Measurements from ENCODE around the gene SLC28A1.

The SLC28A1 gene

DNA sequence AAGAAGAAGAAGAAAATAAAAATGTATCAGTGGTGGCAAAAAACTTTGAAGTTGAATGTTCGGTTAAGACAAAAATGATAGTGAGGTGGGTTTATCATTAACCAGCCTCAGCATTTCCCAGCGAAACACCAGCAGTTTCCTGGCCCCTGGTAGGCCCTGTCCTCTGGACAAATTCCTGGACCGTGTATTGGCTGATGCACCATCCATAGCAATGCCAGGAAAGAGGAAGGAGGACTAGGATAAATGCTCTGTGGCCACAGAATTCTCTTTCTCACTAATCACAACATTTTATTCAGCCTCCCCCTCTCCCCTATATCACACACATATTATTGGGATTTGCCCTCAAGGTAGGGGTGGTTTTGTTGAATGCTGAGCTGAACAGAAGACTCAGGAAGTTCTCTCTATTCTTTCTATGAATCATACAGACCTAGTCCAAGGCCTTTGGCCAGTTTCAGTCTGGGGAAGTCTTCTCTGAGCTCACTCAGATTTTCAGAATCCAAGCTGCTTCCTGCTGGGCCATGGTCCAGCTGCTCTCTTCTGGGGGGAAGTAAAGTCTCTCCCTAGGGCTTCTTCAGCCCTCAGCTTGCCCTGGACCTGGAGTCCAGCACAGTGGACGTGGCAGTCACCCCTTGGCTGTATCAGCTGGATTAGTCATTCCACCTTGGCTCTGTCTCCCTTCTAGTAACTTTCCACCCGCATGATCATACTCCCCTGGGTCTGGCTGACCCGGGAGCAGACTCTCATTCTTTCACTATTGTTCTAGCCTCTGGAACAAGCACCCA lies 27.6 kb downstream of the SLC28A1 start:
- TF ChIP-seq, protein P1, sequence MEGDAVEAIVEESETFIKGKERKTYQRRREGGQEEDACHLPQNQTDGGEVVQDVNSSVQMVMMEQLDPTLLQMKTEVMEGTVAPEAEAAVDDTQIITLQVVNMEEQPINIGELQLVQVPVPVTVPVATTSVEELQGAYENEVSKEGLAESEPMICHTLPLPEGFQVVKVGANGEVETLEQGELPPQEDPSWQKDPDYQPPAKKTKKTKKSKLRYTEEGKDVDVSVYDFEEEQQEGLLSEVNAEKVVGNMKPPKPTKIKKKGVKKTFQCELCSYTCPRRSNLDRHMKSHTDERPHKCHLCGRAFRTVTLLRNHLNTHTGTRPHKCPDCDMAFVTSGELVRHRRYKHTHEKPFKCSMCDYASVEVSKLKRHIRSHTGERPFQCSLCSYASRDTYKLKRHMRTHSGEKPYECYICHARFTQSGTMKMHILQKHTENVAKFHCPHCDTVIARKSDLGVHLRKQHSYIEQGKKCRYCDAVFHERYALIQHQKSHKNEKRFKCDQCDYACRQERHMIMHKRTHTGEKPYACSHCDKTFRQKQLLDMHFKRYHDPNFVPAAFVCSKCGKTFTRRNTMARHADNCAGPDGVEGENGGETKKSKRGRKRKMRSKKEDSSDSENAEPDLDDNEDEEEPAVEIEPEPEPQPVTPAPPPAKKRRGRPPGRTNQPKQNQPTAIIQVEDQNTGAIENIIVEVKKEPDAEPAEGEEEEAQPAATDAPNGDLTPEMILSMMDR (IDR thresholded peaks at IDR 0.05; ENCODE audit: extremely low read depth, insufficient read depth, missing control alignments) = no peak
- DNase-seq (ENCODE audit: low spot score) = no peak
- in situ Hi-C loops (cut with MboI; ENCODE audit: low pct_unique_long_range_greater_than_20kb, low sequenced_read_pairs, unreplicated experiment) = no loop called here

- in situ Hi-C loops (cut with MboI; ENCODE audit: low pct_unique_long_range_greater_than_20kb, low sequenced_read_pairs, unreplicated experiment) = no loop called here
- TF ChIP-seq, protein P1 (IDR thresholded peaks at IDR 0.05; ENCODE audit: extremely low read depth, insufficient read depth, missing control alignments) = no peak
- DNase-seq (ENCODE audit: low spot score) = no peak
Measured at GRCh38 chr15:84913360-84913723, 28.9 kb downstream of the SLC28A1 start.

GRCh38 chr15:84914351-84914750 lies 29.9 kb downstream of the SLC28A1 start:
- DNase-seq (ENCODE audit: low spot score) = no peak
- TF ChIP-seq, protein P1 (IDR thresholded peaks at IDR 0.05; ENCODE audit: extremely low read depth, insufficient read depth, missing control alignments) = no peak
- in situ Hi-C loops (cut with MboI; ENCODE audit: low pct_unique_long_range_greater_than_20kb, low sequenced_read_pairs, unreplicated experiment) = no loop called here

DNA sequence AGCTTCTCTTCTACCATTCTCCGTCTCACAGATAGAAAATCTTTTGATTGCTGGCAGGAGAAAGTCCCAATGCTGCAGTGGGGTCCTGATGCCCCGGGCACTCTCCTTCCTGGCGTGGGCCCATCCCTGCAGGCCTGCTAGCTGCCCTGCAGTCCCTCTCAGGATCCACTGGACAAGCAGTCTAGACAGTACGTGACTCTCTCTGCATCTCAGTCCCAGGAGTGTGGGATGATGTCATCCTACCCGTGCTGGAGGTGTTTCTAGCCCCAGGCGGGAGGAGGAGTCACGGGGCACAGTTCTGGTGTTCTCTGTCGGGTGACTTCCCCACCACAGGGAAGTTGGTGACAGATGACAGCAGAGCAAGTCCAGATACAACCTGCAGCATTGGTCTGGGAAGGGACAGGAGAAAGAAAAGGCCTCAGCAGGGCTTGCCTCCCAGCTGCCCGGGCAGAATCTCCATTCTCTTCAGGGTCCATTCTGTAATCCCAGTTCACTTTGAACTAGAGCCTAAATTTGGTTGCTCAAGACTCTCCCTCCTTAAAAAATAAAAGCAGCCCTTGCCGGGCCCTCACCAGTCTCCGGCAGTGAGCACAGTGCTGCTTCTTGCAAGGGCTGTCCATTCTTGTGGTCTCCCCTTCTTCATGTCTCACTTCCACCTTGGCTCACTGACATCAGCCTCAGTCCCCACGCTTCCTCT lies 30.6 kb downstream of the SLC28A1 start:
- TF ChIP-seq, protein P1 (IDR thresholded peaks at IDR 0.05; ENCODE audit: extremely low read depth, insufficient read depth, missing control alignments) = no peak
- in situ Hi-C loops (cut with MboI; ENCODE audit: low pct_unique_long_range_greater_than_20kb, low sequenced_read_pairs, unreplicated experiment) = no loop called here
- DNase-seq (ENCODE audit: low spot score) = peak; percentile 86

DNA sequence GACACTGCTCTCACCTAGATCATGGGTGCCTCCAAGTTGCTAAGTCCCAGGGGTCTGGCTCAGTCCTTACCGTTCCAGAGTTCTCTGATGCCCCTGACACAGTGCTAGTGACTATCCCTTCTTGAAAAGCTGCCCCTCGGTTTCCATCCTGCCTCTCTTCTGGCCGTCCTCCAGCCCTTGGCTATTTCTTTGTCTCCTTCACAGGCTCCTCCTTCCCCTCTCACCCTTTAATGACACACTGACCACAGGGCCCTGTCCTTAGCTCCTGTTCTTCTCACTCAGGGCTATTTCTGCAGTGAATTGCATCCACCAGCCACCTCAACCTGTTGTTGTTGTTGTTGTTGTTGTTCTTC lies 31.1 kb downstream of the SLC28A1 start:
- no peak for DNase-seq (ENCODE audit: low spot score)
- in situ Hi-C loops (cut with MboI; ENCODE audit: low pct_unique_long_range_greater_than_20kb, low sequenced_read_pairs, unreplicated experiment) = no loop called here
- TF ChIP-seq, protein P1 (IDR thresholded peaks at IDR 0.05; ENCODE audit: extremely low read depth, insufficient read depth, missing control alignments) = no peak

DNA sequence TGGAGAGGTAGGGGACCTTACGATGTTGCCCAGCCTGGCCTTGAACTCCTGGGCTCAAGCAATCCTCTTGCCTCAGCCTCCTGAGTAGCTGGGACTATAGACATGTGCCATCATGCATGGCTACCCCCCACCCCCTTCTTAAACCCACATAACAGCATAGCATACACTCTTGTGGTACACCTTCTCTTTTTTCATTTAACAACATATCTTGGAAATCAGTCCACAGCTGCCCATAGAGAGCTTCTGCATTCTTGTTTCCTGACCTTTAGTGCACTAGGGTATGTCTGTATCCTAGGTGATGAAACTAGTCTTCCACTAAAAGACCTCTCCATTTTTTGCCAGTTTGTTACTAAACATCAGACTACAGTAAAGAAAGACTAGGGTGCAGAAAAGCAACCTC lies 33.0 kb downstream of the SLC28A1 start:
- DNase-seq (ENCODE audit: low spot score) = no peak
- in situ Hi-C loops (cut with MboI; ENCODE audit: low pct_unique_long_range_greater_than_20kb, low sequenced_read_pairs, unreplicated experiment) = no loop called here
- TF ChIP-seq, protein P1 (IDR thresholded peaks at IDR 0.05; ENCODE audit: extremely low read depth, insufficient read depth, missing control alignments) = no peak
